Sigmoid colon (tissue), 7 donors: ENCODE data around the gene CAPN10. TPM values are rescaled to one million over a fixed set of nuclear protein-coding genes. Genes with fewer than 3 reads are reported as not detected.
A peak's percentile ranks its signal among the peaks of the same experiment; 100 is the strongest.

Source experiments
- DNase-seq: peaks from one replicate; pipeline ENCODE4 v3.0.0-alpha.2; 2019
- H3K27ac ChIP-seq, 4 donors: fragments of 200-600 bp; sonication (generic); one replicate each; pipeline ENCODE4 v1.5.1; 2016 to 2019; ENCODE audit warnings: mild to moderate bottlenecking in 1 of 4
- H3K27me3 ChIP-seq, 3 donors: fragments of 200-600 bp; sonication (generic); one replicate each; pipeline ENCODE4 v1.5.1; 2019; ENCODE audit warnings: mild to moderate bottlenecking in 1 of 3
- H3K36me3 ChIP-seq, 4 donors: fragments of 200-600 bp; sonication (generic); one replicate each; pipeline ENCODE4 v1.5.1; 2016 to 2019
- H3K4me1 ChIP-seq, 4 donors: fragments of 200-600 bp; sonication (generic); one replicate each; pipeline ENCODE4 v1.5.1; 2017 to 2019
- H3K4me3 ChIP-seq, 4 donors: fragments of 200-600 bp; sonication (generic); one replicate each; pipeline ENCODE4 v1.5.1; 2017 to 2019; ENCODE audit warnings: mild to moderate bottlenecking in 2 of 4, moderate library complexity in 1 of 4
- H3K9me3 ChIP-seq, 4 donors: fragments of 200-600 bp in 3 of 4; sonication (generic) in 3 of 4; one replicate each; pipeline versions ENCODE4 v1.5.1 to v1.6.1; 2013 to 2019
- EP300 ChIP-seq, 4 donors: sonication (generic); formaldehyde crosslinking; IDR thresholded peaks; one replicate each; pipeline ENCODE4 v1.6.1; 2017; ENCODE audit warnings: antibody characterized with exemption in 4 of 4
- POLR2A ChIP-seq, 2 donors: fragments of 450-650 bp; IDR thresholded peaks; one replicate each; pipeline ENCODE4 v1.6.1; 2016; ENCODE audit warnings: antibody characterized with exemption in 2 of 2, mild to moderate bottlenecking in 2 of 2, moderate library complexity in 2 of 2
- POLR2AphosphoS5 ChIP-seq, 4 donors: sonication (generic); formaldehyde crosslinking; IDR thresholded peaks; one replicate each; pipeline ENCODE4 v1.6.1; 2017; ENCODE audit warnings: antibody characterized with exemption in 4 of 4
- WGBS, 2 donors: extraction: QIAGEN DNeasy Blood & Tissue Kit; methylation state at CpG; one replicate each; pipeline ENCODE4 v1.1.7; 2013; 5-methylcytosine and 5-hydroxymethylcytosine counted together
- intact Hi-C: fragments of 100-400 bp; cut with DNase I; formaldehyde crosslinking; loops from one replicate; pipeline ENCODE4 v1.15.1; 2023
- polyA plus RNA-seq, 3 donors: library from polyadenylated mRNA; stranded (reverse); fragments of 200-250 nt; gene quantifications; one replicate each; pipeline ENCODE4 v1.2.3, GENCODE V29; 2013
- total RNA-seq, 4 donors: library from RNA; depleted of rRNA; stranded (reverse); fragments of >200 nt; gene quantifications; one replicate each; pipeline ENCODE4 v1.1.0, GENCODE V29; 2016
- TF ChIP-seq, protein P1 (sequence below), 4 experiments: fragments of 450-650 bp in 3 of 4; fragments of 200-600 bp in 1 of 4; IDR thresholded peaks; one replicate each; pipeline ENCODE4 v1.5.1; 2016 to 2019; ENCODE audit warnings: antibody characterized with exemption in 4 of 4, mild to moderate bottlenecking in 3 of 4, moderate library complexity in 2 of 4
- donor health status: healthy with polysubstance abuse.
- donor health status: Bipolar disorder and iron deficiency.
- donor health status: healthy.

CAPN10 gene
- total and polyA plus RNA-seq, 7 donors = 10.5 to 33.0 (median 16.4) TPM

DNA sequence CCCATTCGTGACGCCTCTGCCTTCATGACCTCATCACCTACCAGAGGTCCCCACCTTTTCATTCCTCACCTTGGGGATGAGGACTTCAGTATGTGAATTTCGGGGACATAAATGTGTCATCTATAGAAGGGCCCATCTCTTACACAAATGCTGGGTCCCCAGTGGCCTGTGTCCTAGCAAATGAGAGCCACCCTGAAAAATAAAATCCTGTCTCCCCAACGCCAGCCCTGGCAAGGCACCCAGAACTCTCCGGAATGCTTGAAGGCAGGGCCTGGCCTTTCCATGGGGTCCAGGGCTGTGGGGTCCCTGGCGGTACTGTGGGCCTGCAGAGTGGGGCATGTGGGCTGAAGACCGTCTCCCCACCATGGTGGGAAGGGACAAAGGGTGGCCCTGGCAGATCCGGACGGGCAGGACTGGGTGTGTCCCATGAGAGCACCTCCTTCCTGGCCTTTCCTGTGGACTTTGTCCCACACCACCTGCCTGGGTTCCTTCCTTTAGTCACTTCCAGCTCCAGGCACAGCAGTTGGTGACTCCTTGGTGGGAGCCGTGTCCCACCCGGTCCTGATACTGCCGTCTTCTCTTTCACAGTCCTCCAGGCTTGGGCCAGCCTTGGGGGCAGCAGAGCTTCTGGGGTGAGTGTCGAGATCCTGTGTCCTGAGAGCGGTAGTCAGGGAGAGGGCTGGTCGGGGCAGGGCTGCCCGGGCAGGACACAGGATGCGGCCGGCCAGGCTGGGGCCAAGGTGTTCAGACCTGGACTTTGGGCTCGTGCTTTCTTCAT is 18.6 kb downstream of the CAPN10 start:
- Histone ChIP-seq H3K4me3 (no peak overlapping the region), H3K27ac (no peak overlapping the region), H3K9me3 (no peaks in the 10 kb centered on the region), H3K27me3 (no peaks in the 10 kb centered on the region), H3K4me1 (no peaks in the 10 kb centered on the region), H3K36me3 (no peaks in the 10 kb centered on the region)
- no peak for TF ChIP-seq EP300 (IDR thresholded peaks at IDR 0.05)
- intact Hi-C loops = no loop called here
- 21 to 75% methylated on average over 19 of the region's 19 CpGs for WGBS, 2 donors
- peak; percentile 55 for DNase-seq

DNA sequence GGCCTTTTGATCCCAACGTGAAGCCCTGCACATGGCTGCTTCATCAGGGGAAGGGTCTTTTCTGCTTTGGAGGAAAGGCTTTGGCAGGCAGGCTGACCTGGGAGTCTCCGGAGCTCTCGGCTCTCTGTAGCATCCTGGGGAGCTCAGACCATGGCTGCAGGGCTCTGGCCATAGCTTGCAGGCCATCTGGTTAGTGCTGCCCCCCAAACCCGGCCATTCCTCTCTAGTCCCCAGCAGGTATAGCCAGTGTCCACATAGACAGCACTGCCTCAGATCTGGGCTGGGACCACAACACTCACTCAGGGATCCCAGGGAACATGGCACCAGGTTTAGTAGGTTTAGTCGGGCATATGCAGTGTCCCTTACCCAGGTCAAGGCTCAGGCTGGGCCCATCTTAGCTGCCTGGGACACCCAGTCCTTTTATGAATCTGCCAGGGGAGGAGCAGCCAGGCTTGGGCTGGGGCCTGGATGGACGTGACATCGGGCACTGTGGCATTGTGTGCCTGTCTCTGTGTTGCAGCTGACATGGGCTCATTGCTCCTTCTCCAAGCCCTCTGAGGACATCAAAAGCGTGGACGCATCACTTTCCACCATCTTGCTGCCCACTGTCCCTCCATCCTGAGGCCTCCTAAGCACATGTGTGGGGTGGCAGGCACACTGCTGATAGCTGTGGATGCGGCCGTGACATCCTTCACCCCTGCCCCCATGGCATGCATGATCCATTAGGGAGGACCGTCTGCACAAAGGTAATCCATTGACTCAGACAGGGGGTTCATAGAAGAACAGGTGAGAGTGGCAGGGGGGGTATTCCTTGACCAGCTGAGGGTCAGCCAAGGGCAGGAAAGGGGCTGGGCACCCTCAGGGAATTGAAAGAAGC is 19.6 kb downstream of the CAPN10 start:
- DNase-seq = peak; percentile 59
- H3K4me1 ChIP-seq = no peaks in the 10 kb centered on the region
- no peak overlapping the region for H3K4me3 ChIP-seq
- no peak for TF ChIP-seq POLR2A (IDR thresholded peaks at IDR 0.05)
- TF ChIP-seq, protein P1, sequence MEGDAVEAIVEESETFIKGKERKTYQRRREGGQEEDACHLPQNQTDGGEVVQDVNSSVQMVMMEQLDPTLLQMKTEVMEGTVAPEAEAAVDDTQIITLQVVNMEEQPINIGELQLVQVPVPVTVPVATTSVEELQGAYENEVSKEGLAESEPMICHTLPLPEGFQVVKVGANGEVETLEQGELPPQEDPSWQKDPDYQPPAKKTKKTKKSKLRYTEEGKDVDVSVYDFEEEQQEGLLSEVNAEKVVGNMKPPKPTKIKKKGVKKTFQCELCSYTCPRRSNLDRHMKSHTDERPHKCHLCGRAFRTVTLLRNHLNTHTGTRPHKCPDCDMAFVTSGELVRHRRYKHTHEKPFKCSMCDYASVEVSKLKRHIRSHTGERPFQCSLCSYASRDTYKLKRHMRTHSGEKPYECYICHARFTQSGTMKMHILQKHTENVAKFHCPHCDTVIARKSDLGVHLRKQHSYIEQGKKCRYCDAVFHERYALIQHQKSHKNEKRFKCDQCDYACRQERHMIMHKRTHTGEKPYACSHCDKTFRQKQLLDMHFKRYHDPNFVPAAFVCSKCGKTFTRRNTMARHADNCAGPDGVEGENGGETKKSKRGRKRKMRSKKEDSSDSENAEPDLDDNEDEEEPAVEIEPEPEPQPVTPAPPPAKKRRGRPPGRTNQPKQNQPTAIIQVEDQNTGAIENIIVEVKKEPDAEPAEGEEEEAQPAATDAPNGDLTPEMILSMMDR (IDR thresholded peaks at IDR 0.05) = no peak
- no peak for TF ChIP-seq EP300 (IDR thresholded peaks at IDR 0.05)
- TF ChIP-seq POLR2AphosphoS5 (IDR thresholded peaks at IDR 0.05) = no peak
- WGBS, 2 donors = 25 to 75% methylated on average over 12 of the region's 12 CpGs
- H3K36me3 ChIP-seq = no peaks in the 10 kb centered on the region
- no peak overlapping the region for H3K27ac ChIP-seq
- H3K9me3 ChIP-seq = no peaks in the 10 kb centered on the region
- H3K27me3 ChIP-seq = no peaks in the 10 kb centered on the region
- intact Hi-C loops = no loop called here

DNA sequence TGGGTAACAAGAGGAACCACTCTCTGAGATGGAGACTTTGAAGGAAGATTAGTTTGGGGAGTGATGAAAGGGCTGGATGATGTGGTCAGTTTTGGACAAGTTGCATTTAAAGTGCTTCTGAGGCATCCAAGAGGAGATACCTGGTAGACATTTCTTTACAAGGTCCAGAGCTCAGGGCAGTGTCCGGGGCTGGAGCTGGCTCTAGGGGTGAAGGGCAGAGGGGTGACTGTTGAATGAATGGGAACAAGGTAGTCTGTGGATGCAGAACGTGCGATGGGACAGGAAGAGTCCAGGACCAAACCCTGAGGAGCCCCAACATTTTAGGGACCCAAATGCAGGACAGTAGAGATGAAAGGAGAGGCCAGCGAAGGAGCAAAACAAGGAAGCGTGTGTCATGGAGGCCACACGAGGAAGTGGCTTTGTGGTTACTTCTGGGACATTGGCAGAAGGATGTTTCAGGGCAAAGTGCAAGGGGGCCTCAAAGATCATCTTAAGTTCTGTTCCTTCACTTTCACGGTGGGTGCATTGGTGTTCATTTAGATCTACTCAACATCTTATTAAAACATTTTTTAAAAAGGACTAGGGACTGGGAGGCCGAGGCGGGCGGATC is 25.2 kb downstream of the CAPN10 start:
- 74 to 89% methylated on average over 10 of the region's 10 CpGs for WGBS, 2 donors
- no peak for DNase-seq
- H3K27ac ChIP-seq = no peak overlapping the region
- TF ChIP-seq POLR2A (IDR thresholded peaks at IDR 0.05) (no peak), EP300 (IDR thresholded peaks at IDR 0.05) (no peak), POLR2AphosphoS5 (IDR thresholded peaks at IDR 0.05) (no peak)
- TF ChIP-seq, protein P1 (IDR thresholded peaks at IDR 0.05) = no peak
- no peaks in the 10 kb centered on the region for H3K9me3 ChIP-seq
- no peak overlapping the region for H3K4me3 ChIP-seq
- no peaks in the 10 kb centered on the region for H3K27me3 ChIP-seq
- H3K36me3 ChIP-seq = no peaks in the 10 kb centered on the region
- intact Hi-C loops = no loop called here
- H3K4me1 ChIP-seq = no peaks in the 10 kb centered on the region

DNA sequence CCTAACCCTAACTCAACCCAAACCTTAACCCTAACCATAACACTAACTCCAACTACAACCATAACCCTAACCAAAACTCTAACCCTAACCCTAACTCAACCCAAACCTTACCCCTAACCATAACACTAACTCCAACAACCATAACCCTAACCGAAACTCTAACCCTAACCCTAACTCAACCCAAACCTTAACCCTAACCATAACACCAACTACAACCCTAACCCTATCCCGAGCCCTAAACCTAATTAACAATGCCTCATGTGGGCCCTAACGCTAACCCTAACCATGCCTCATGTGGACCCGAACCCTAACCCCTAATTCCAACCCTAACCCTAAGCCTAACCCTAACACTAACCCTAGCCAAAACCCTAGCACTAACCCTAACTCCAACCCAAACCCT is 27.2 kb downstream of the CAPN10 start:
- no peak overlapping the region for H3K27ac ChIP-seq
- no peaks in the 10 kb centered on the region for H3K36me3 ChIP-seq
- H3K27me3 ChIP-seq = no peaks in the 10 kb centered on the region
- DNase-seq = no peak
- WGBS, 2 donors = 97% methylated on average over 4 of the region's 4 CpGs
- intact Hi-C loops = no loop called here
- H3K4me1 ChIP-seq = no peaks in the 10 kb centered on the region
- no peaks in the 10 kb centered on the region for H3K9me3 ChIP-seq
- H3K4me3 ChIP-seq = no peak overlapping the region
- no peak for TF ChIP-seq EP300 (IDR thresholded peaks at IDR 0.05)
- TF ChIP-seq, protein P1 (IDR thresholded peaks at IDR 0.05) = no peak
- no peak for TF ChIP-seq POLR2AphosphoS5 (IDR thresholded peaks at IDR 0.05)
- TF ChIP-seq POLR2A (IDR thresholded peaks at IDR 0.05) = no peak

DNA sequence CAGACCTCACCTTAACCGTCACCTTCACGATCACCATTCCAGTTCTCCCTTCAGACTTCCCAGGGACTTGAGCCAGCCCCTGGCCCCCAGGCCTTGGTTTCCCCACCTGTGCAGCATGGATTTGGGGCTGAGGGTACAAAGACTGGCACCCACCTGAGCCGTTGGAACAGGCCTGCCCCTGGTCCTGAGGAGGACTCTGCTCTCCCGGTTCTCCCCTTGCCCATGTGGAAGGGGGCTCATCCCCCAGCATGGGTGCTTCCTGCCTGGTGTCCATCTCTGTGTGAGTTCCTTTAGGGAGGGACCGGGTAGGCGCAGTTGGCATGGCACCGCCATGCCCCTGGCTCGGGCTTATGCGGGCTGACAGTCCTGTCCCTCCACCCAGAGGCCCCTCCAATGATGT is 27.9 kb downstream of the CAPN10 start:
- no peak for TF ChIP-seq EP300 (IDR thresholded peaks at IDR 0.05)
- TF ChIP-seq, protein P1 (IDR thresholded peaks at IDR 0.05) = no peak
- no peak for TF ChIP-seq POLR2AphosphoS5 (IDR thresholded peaks at IDR 0.05)
- no peak for TF ChIP-seq POLR2A (IDR thresholded peaks at IDR 0.05)
- Histone ChIP-seq H3K27ac (no peak overlapping the region), H3K9me3 (no peaks in the 10 kb centered on the region), H3K4me1 (no peaks in the 10 kb centered on the region), H3K4me3 (no peak overlapping the region), H3K36me3 (no peaks in the 10 kb centered on the region), H3K27me3 (no peaks in the 10 kb centered on the region)
- no peak for DNase-seq
- intact Hi-C loops = no loop called here
- WGBS, 2 donors = 98% methylated on average over 9 of the region's 9 CpGs
